GM23338 (cell line): ENCODE results near the gene GASK1B. TPM values are rescaled to one million over a fixed set of nuclear protein-coding genes. Genes with fewer than 3 reads are reported as not detected.

Experiments
- ATAC-seq: fragments of 200-7000 bp; cut with Tn5 transposase; 3 replicates; pipeline ENCODE4 v1.9.1; 2020
- DNase-seq: peaks from one replicate; pipeline ENCODE4 v3.0.0-alpha.2; 2015; ENCODE audit warnings: low spot score
- H2AFZ ChIP-seq: fragments of 200-600 bp; sonication (generic); 2 replicates; pipeline ENCODE4 v1.8.0; 2016; ENCODE audit warnings: antibody characterized with exemption, mild to moderate bottlenecking, moderate library complexity
- H3F3A ChIP-seq: fragments of 200-600 bp; sonication (generic); replicated peaks from 2 replicates; pipeline ENCODE4 v1.8.0; 2017; ENCODE audit warnings: antibody characterized with exemption, mixed run types, low read depth
- H3K27ac ChIP-seq: fragments of 200-600 bp; sonication (generic); 2 replicates; pipeline ENCODE4 v1.6.1; 2016; ENCODE audit warnings: low read depth
- H3K27me3 ChIP-seq: fragments of 200-600 bp; sonication (generic); 2 replicates; pipeline ENCODE4 v1.8.0; 2016; ENCODE audit warnings: mild to moderate bottlenecking, mixed run types, moderate library complexity; ENCODE audit not compliant: insufficient read depth
- H3K36me3 ChIP-seq: fragments of 200-600 bp; sonication (generic); 2 replicates; pipeline ENCODE4 v1.8.0; 2016; ENCODE audit warnings: mild to moderate bottlenecking; ENCODE audit not compliant: insufficient read depth
- H3K4me1 ChIP-seq: fragments of 200-600 bp; sonication (generic); 2 replicates; pipeline ENCODE4 v1.8.0; 2016; ENCODE audit warnings: mild to moderate bottlenecking, moderate library complexity; ENCODE audit not compliant: insufficient read depth
- H3K4me2 ChIP-seq: fragments of 200-600 bp; sonication (generic); 2 replicates; pipeline ENCODE4 v1.7.1; 2017; ENCODE audit warnings: mixed run types
- H3K4me3 ChIP-seq: fragments of 200-600 bp; sonication (generic); 2 replicates; pipeline ENCODE4 v1.6.1; 2016; ENCODE audit warnings: mixed run types
- H3K79me2 ChIP-seq: fragments of 200-600 bp; sonication (generic); replicated peaks from 2 replicates; pipeline ENCODE4 v1.8.0; 2017; ENCODE audit warnings: mild to moderate bottlenecking; ENCODE audit not compliant: insufficient read depth
- H3K9me2 ChIP-seq: fragments of 200-600 bp; sonication (generic); 2 replicates; pipeline ENCODE4 v1.8.0; 2017; ENCODE audit not compliant: insufficient read depth
- H4K20me1 ChIP-seq: fragments of 200-600 bp; sonication (generic); replicated peaks from 2 replicates; pipeline ENCODE4 v1.8.0; 2017; ENCODE audit warnings: mild to moderate bottlenecking; ENCODE audit not compliant: insufficient read depth
- H3K27ac Mint-ChIP-seq: 2 replicates; pipeline ENCODE4 v1.8.0; 2020; ENCODE audit warnings: inconsistent platforms, mild to moderate bottlenecking, moderate library complexity, mixed read lengths
- H3K27me3 Mint-ChIP-seq: 3 replicates; pipeline ENCODE4 v1.8.0; 2022; ENCODE audit warnings: low read depth, mild to moderate bottlenecking, moderate library complexity, mixed read lengths, inconsistent platforms; ENCODE audit not compliant: insufficient read depth, poor library complexity
- H3K36me3 Mint-ChIP-seq: 3 replicates; pipeline ENCODE4 v1.8.0; 2021; ENCODE audit warnings: low read depth, mild to moderate bottlenecking, inconsistent platforms, moderate library complexity, mixed read lengths
- H3K4me1 Mint-ChIP-seq: 3 replicates; pipeline ENCODE4 v1.8.0; 2020; ENCODE audit warnings: mild to moderate bottlenecking, inconsistent platforms, mixed read lengths
- H3K4me3 Mint-ChIP-seq: 3 replicates; pipeline ENCODE4 v1.8.0; 2021; ENCODE audit warnings: moderate library complexity, mild to moderate bottlenecking, inconsistent platforms, mixed read lengths
- H3K9me3 Mint-ChIP-seq: 3 replicates; pipeline ENCODE4 v1.8.0; 2020; ENCODE audit warnings: moderate library complexity, mild to moderate bottlenecking, inconsistent platforms, mixed read lengths
- CREB1 ChIP-seq: fragments of 250-450 bp; sonication (Bioruptor Pico); IDR thresholded peaks from 2 replicates; pipeline ENCODE4 v1.5.0; 2020; ENCODE audit warnings: low read depth, mild to moderate bottlenecking, moderate library complexity
- EZH2 ChIP-seq: fragments of 200-600 bp; sonication (generic); IDR thresholded peaks from one replicate; pipeline ENCODE4 v1.8.0; 2017; ENCODE audit warnings: antibody characterized with exemption, mild to moderate bottlenecking, low read depth; ENCODE audit not compliant: unreplicated experiment
- EZH2phosphoT487 ChIP-seq: fragments of 200-600 bp; sonication (generic); IDR thresholded peaks from one replicate; pipeline ENCODE4 v1.8.1; 2018; ENCODE audit warnings: antibody characterized with exemption; ENCODE audit not compliant: unreplicated experiment
- JUNB ChIP-seq: IDR thresholded peaks from one replicate; pipeline ENCODE4 v1.6.1; 2016; ENCODE audit warnings: antibody characterized with exemption; ENCODE audit not compliant: unreplicated experiment
- NANOG ChIP-seq: IDR thresholded peaks from 2 replicates; pipeline ENCODE4 v1.6.1; 2016; ENCODE audit warnings: antibody characterized with exemption, borderline replicate concordance
- POLR2AphosphoS5 ChIP-seq: IDR thresholded peaks from 2 replicates; pipeline ENCODE4 v1.6.1; 2016; ENCODE audit warnings: antibody characterized with exemption, low read depth
- STAT1 ChIP-seq: IDR thresholded peaks from one replicate; pipeline ENCODE4 v1.6.1; 2016; ENCODE audit warnings: antibody characterized with exemption; ENCODE audit not compliant: unreplicated experiment
- ZNF114 ChIP-seq: fragments of 250-450 bp; sonication (Bioruptor Pico); IDR thresholded peaks from 2 replicates; pipeline ENCODE4 v1.5.0; 2020; ENCODE audit warnings: mild to moderate bottlenecking, moderate library complexity
- ZNF331 ChIP-seq: fragments of 250-450 bp; sonication (Bioruptor Pico); IDR thresholded peaks from 2 replicates; pipeline ENCODE4 v1.5.0; 2020; ENCODE audit warnings: low read depth, mild to moderate bottlenecking, moderate library complexity
- polyA plus RNA-seq: library from polyadenylated mRNA; unstranded; fragments of >200 nt; fragmentation: Nextera tagmentation; extraction: Ambion mirVana; gene quantifications from 2 replicates; pipeline ENCODE4 v1.2.1, GENCODE V29; 2016
- total RNA-seq: library from RNA; depleted of rRNA; stranded (reverse); fragments of >200 nt; shearing (Covaris generic); gene quantifications from 2 replicates; pipeline ENCODE4 v1.2.3, GENCODE V29; 2014
- TF ChIP-seq, protein P1 (sequence below), 2 experiments: fragments of 200-600 bp in 1 of 2; sonication (generic) in 1 of 2; conservative IDR thresholded peaks; 2 replicates each; pipeline versions ENCODE4 v1.5.1 to v1.6.1; 2016 to 2017; ENCODE audit warnings: antibody characterized with exemption in 2 of 2, low read depth in 2 of 2, mild to moderate bottlenecking in 2 of 2, moderate library complexity in 1 of 2
- TF ChIP-seq, protein P2 (sequence below): IDR thresholded peaks from 2 replicates; pipeline ENCODE4 v1.6.1; 2016; ENCODE audit warnings: antibody characterized with exemption
- TF ChIP-seq, protein P3 (sequence below): IDR thresholded peaks from one replicate; pipeline ENCODE4 v1.6.1; 2018; ENCODE audit warnings: antibody characterized with exemption; ENCODE audit not compliant: unreplicated experiment
- TF ChIP-seq, protein P4 (sequence below): fragments of 250-450 bp; sonication (Bioruptor Pico); IDR thresholded peaks from 2 replicates; pipeline ENCODE4 v1.5.0; 2020; ENCODE audit warnings: mild to moderate bottlenecking, moderate library complexity

Gene GASK1B
- total and polyA plus RNA-seq, 2 experiments from 2014 or later: not detected

DNA sequence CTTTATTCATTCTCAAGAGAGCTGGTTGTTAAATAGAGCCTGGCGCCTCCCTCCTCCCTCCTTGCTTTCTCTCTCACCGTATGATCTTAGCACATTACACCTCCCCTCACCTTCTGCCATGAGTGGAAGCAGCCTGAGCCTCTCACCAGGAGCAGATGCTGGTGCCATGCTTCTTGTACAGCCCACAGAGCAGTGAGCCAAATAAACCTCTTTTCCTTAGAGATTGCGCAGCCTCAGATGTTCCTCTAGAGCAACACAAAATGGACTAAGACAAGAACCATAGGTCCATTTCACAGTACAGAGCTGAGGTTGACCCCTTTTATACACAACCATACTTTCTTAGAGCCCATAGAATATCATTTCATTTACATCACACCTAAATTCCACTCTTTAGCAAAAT is 27.4 kb upstream of the GASK1B start:
- H3K9me2 ChIP-seq: 0 out of 2 replicates have a peak, but pooled peaks cover 5% of the 10 kb centered on the region
- H3K79me2 ChIP-seq: no peaks in the 10 kb centered on the region
- H3K36me3 Mint-ChIP-seq: no peaks in the 10 kb centered on the region
- no peaks in the 10 kb centered on the region for H3K36me3 ChIP-seq
- no peak overlapping the region for H2AFZ ChIP-seq
- H3K27ac Mint-ChIP-seq: no peak overlapping the region
- H3K4me1 ChIP-seq: no peaks in the 10 kb centered on the region
- H4K20me1 ChIP-seq: no peaks in the 10 kb centered on the region
- no peaks in the 10 kb centered on the region for H3K9me3 Mint-ChIP-seq
- no peak overlapping the region for H3K4me3 ChIP-seq
- H3K27me3 ChIP-seq: no peaks in the 10 kb centered on the region
- H3K27me3 Mint-ChIP-seq: no peaks in the 10 kb centered on the region
- TF ChIP-seq EZH2 (no peak), EZH2phosphoT487 (no peak), CREB1 (CRISPR knock-in tag) (no peak), NANOG (no peak), POLR2AphosphoS5 (no peak), ZNF331 (CRISPR knock-in tag) (no peak), STAT1 (no peak), JUNB (no peak), ZNF114 (CRISPR knock-in tag) (no peak)
- TF ChIP-seq, protein P1, sequence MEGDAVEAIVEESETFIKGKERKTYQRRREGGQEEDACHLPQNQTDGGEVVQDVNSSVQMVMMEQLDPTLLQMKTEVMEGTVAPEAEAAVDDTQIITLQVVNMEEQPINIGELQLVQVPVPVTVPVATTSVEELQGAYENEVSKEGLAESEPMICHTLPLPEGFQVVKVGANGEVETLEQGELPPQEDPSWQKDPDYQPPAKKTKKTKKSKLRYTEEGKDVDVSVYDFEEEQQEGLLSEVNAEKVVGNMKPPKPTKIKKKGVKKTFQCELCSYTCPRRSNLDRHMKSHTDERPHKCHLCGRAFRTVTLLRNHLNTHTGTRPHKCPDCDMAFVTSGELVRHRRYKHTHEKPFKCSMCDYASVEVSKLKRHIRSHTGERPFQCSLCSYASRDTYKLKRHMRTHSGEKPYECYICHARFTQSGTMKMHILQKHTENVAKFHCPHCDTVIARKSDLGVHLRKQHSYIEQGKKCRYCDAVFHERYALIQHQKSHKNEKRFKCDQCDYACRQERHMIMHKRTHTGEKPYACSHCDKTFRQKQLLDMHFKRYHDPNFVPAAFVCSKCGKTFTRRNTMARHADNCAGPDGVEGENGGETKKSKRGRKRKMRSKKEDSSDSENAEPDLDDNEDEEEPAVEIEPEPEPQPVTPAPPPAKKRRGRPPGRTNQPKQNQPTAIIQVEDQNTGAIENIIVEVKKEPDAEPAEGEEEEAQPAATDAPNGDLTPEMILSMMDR (conservative IDR thresholded peaks at IDR 0.05; ENCODE audit: low read depth in 2 of 2): no peak
- TF ChIP-seq, protein P2, sequence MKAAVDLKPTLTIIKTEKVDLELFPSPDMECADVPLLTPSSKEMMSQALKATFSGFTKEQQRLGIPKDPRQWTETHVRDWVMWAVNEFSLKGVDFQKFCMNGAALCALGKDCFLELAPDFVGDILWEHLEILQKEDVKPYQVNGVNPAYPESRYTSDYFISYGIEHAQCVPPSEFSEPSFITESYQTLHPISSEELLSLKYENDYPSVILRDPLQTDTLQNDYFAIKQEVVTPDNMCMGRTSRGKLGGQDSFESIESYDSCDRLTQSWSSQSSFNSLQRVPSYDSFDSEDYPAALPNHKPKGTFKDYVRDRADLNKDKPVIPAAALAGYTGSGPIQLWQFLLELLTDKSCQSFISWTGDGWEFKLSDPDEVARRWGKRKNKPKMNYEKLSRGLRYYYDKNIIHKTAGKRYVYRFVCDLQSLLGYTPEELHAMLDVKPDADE: no peak
- TF ChIP-seq, protein P3, sequence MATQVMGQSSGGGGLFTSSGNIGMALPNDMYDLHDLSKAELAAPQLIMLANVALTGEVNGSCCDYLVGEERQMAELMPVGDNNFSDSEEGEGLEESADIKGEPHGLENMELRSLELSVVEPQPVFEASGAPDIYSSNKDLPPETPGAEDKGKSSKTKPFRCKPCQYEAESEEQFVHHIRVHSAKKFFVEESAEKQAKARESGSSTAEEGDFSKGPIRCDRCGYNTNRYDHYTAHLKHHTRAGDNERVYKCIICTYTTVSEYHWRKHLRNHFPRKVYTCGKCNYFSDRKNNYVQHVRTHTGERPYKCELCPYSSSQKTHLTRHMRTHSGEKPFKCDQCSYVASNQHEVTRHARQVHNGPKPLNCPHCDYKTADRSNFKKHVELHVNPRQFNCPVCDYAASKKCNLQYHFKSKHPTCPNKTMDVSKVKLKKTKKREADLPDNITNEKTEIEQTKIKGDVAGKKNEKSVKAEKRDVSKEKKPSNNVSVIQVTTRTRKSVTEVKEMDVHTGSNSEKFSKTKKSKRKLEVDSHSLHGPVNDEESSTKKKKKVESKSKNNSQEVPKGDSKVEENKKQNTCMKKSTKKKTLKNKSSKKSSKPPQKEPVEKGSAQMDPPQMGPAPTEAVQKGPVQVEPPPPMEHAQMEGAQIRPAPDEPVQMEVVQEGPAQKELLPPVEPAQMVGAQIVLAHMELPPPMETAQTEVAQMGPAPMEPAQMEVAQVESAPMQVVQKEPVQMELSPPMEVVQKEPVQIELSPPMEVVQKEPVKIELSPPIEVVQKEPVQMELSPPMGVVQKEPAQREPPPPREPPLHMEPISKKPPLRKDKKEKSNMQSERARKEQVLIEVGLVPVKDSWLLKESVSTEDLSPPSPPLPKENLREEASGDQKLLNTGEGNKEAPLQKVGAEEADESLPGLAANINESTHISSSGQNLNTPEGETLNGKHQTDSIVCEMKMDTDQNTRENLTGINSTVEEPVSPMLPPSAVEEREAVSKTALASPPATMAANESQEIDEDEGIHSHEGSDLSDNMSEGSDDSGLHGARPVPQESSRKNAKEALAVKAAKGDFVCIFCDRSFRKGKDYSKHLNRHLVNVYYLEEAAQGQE: no peak
- TF ChIP-seq, protein P4, sequence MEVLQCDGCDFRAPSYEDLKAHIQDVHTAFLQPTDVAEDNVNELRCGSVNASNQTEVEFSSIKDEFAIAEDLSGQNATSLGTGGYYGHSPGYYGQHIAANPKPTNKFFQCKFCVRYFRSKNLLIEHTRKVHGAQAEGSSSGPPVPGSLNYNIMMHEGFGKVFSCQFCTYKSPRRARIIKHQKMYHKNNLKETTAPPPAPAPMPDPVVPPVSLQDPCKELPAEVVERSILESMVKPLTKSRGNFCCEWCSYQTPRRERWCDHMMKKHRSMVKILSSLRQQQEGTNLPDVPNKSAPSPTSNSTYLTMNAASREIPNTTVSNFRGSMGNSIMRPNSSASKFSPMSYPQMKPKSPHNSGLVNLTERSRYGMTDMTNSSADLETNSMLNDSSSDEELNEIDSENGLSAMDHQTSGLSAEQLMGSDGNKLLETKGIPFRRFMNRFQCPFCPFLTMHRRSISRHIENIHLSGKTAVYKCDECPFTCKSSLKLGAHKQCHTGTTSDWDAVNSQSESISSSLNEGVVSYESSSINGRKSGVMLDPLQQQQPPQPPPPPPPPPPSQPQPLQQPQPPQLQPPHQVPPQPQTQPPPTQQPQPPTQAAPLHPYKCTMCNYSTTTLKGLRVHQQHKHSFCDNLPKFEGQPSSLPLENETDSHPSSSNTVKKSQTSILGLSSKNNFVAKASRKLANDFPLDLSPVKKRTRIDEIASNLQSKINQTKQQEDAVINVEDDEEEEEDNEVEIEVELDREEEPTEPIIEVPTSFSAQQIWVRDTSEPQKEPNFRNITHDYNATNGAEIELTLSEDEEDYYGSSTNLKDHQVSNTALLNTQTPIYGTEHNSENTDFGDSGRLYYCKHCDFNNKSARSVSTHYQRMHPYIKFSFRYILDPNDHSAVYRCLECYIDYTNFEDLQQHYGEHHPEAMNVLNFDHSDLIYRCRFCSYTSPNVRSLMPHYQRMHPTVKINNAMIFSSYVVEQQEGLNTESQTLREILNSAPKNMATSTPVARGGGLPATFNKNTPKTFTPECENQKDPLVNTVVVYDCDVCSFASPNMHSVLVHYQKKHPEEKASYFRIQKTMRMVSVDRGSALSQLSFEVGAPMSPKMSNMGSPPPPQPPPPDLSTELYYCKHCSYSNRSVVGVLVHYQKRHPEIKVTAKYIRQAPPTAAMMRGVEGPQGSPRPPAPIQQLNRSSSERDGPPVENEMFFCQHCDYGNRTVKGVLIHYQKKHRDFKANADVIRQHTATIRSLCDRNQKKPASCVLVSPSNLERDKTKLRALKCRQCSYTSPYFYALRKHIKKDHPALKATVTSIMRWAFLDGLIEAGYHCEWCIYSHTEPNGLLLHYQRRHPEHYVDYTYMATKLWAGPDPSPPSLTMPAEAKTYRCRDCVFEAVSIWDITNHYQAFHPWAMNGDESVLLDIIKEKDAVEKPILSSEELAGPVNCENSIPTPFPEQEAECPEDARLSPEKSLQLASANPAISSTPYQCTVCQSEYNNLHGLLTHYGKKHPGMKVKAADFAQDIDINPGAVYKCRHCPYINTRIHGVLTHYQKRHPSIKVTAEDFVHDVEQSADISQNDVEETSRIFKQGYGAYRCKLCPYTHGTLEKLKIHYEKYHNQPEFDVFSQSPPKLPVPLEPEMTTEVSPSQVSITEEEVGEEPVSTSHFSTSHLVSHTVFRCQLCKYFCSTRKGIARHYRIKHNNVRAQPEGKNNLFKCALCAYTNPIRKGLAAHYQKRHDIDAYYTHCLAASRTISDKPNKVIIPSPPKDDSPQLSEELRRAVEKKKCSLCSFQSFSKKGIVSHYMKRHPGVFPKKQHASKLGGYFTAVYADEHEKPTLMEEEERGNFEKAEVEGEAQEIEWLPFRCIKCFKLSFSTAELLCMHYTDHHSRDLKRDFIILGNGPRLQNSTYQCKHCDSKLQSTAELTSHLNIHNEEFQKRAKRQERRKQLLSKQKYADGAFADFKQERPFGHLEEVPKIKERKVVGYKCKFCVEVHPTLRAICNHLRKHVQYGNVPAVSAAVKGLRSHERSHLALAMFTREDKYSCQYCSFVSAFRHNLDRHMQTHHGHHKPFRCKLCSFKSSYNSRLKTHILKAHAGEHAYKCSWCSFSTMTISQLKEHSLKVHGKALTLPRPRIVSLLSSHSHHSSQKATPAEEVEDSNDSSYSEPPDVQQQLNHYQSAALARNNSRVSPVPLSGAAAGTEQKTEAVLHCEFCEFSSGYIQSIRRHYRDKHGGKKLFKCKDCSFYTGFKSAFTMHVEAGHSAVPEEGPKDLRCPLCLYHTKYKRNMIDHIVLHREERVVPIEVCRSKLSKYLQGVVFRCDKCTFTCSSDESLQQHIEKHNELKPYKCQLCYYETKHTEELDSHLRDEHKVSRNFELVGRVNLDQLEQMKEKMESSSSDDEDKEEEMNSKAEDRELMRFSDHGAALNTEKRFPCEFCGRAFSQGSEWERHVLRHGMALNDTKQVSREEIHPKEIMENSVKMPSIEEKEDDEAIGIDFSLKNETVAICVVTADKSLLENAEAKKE: no peak
- H3K4me2 ChIP-seq: no peak overlapping the region
- DNase-seq (no peak), ATAC-seq (no peak)
- no peaks in the 10 kb centered on the region for H3K4me1 Mint-ChIP-seq
- no peak overlapping the region for H3K4me3 Mint-ChIP-seq
- no peak overlapping the region for H3K27ac ChIP-seq
- H3F3A ChIP-seq: no peaks in the 10 kb centered on the region
